Measurements from ENCODE around the gene GLP1R.
A peak's percentile ranks its signal among the peaks of the same experiment; 100 is the strongest.

Gene GLP1R

DNA sequence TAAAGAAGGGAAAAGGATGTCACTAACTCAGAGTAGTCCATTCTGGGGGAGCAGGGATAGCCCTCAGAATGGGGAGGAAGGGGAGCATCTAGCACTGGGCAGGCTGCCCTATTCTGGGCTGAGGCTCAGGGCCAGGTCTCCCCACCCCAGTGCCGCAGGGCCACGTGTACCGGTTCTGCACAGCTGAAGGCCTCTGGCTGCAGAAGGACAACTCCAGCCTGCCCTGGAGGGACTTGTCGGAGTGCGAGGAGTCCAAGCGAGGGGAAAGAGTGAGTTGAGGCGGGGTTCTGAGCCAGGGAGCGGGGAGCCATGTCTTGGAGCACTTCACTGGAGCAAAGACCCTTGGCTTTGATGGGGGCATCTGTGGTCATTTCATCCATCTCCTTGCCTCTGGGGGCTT, 17.0 kb downstream of the GLP1R start:
- DNase-seq, result no peak

DNA sequence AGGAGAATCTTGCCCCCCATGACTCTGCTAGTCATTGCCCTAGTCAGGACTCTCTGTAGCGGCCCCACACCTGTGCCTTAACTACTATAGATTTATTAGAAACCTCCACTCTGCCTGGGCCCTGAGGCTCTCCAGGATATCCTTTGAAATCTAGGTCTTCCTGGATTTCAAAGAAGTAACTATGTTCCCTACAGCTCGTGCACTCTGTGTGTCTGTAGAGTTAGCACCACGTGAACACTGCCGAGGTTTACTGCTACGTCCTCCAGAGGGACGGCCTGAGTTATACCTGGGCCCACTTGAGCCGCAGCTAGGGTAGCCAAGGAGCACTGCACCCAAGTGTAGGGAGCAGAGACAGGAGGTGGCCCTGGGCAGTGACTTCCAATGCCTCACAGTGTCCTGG, 19.8 kb downstream of the GLP1R start:
- no peak for DNase-seq

DNA sequence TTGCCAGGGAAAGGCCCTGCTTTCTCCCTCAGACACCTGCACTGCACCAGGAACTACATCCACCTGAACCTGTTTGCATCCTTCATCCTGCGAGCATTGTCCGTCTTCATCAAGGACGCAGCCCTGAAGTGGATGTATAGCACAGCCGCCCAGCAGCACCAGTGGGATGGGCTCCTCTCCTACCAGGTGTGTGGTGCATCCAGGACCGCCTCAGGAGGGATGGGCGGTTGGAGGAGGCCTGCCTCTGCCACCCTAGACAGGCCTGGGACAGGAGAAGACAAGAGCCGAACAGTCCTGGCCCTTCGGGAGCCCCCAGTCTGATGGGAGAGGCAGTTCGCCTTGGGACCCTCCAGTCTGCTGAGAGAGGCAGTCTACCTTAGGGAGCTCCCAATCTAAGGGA, 24.2 kb downstream of the GLP1R start:
- no peak for DNase-seq

DNA sequence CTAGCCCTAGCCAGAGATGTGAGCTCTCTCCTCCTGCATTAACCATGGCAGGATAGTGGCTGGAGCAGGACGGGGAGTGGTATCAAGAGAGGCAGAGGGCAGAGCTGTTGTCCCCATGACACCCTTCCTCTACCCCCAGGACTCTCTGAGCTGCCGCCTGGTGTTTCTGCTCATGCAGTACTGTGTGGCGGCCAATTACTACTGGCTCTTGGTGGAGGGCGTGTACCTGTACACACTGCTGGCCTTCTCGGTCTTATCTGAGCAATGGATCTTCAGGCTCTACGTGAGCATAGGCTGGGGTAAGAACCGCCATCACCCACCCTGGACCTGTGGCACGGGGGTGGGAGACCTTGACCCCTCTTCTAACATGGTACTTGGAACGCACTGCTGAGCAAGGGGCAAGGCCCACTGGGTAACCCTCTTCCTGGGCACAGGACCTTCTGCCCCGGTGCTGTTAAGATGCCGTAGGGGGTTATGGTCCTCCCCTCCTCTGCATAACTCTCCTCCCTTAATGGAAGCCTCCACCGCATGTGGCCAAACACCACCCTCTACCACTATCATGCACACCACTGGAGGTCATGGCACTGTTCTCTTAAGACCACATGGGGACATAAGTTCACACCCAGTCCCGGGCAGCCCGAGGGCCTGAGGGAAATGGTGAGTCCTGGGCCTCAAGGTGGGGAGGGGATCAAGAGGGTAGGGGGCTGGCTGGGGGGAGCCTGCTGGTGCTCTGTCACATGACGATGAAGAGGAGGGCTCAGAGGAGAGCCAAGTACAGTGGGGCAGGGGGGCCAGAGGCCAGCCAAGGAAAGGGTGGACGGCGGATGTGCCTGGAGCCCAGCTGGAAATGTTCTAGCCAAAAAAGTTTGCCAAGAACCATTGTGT, 25.1 kb downstream of the GLP1R start:
- no peak for DNase-seq

DNA sequence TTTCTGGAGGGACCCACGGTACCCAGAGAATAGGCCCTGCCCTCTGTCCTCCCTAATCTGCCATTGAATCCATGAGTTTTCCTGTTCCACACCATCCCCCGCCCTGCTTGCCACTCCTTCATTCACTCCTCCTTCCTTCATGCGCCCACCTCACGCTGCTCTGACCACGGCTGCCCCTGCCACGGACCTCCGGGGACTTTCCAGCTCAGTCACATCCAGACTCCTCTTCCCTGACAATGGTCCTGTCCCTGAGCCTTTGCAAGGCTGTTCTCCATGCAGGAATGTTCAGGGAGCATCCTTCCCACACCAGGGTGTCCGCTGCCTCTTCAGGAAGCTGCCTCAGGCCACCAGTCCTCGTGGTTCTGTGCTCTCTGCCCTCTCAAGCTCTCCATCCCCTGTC, 25.9 kb downstream of the GLP1R start:
- DNase-seq, result no peak

DNA sequence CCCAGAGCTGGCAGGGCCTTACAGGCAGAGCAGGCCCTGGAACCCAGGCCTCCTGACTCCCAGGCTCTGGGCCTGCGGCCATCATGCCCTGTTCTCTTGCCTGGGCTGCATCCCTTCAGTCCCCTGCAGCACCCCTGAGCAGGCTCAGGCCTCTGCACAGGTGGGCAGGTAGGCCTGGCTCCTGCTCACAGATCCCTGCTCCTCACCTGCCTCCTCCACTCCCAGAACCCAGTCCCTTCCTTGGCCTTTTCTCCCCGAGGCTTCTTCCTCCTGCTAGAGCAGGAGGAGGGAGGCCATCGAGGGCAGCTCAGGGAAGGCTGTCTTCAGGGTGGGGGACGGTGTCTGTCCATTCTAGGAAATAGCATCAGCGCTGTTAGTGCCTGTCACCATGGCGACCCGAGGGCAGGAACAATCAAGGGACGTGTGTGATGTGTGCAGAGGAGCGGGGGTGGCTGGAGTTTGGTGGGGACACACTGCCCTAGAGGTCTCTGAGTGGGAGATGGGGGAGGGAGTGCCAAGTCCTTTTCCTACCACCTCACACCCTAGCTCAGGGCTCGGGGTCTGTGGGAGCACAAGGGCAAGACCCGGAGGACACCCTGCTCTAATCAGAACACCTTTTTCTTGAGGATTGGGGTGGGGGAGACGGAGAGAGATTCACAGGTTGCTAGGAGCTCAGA, 26.6 kb downstream of the GLP1R start:
- DNase-seq, result no peak

DNA sequence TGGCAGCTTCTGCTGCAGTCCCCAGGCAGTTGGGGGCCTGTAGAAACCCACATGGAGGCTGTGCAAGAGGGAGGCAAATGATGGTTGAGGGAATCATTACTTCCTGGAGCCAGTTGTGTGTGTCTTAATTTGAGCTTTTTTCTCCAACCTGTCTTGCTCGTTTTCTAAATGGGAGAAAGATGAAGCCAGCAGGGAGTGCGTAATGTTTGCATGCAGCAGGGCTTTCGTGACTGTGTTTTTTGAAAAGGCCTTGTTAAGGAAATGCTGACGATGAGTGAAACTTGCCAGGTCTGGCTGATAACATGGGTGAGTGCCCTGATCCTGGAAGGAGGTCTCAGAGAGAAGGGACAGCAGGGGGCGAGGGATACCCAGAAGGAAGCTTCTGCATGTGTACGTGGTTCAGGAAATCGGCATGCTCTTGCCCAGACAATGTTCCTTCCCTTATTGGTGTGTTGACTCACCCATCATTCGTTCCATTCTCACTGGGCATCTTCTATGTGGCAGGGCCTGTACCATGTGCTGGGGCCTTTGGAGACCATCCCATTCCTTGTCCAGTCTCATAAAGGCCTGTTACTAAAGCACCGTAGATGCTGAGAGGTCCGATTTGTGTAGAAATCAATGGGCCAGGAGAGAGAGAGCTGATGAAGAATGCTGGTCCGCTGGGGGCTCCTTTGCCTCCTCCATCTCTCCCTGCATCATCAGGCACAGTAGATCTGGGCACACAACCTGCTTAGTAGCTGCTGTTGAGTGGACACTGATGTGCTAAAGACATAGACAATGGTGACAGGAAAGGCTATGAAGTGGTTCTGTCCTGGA, 27.4 kb downstream of the GLP1R start:
- DNase-seq, result no peak

DNA sequence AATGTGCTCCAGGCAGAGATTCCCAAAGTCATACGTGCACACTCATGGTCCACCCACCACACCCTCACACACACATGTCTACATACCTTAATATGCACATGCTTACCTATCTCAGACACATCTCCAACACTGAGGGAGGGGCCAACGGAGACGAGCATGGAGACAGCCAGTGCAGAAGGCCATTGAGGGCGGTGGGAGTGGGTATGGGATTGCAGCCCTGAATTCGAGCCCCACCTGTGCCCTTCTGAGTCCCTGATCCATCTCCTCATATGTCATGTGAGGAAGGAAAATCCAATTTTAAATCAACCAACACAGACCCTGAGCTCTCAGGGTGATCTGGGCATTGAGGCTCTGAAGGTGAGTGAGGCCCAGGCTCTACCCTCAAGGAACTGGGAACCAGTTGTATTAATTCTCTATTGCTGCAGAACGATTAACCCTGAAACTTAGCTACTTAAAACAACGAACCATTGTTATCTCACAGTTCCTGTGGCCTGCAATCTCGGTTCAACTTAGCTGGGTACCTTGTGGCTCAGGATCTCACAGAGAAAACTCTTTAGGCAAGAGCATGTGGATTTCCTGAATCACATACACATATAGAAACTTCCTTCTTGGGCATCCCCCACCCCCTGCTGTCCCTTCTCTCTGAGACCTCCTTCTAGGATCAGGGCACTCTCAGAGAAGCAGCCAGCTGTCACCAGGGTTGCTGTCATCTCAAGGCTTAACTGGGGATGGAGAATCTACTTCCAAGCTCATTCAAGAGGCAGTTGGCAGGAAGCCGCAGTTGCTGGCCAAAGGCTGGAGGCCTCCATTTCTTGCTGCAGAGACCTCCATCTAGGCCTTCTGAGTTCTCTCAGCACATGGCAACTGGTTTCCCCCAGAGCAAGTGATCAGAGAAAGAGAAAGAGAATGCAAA, 28.3 kb downstream of the GLP1R start:
- no peak for DNase-seq

DNA sequence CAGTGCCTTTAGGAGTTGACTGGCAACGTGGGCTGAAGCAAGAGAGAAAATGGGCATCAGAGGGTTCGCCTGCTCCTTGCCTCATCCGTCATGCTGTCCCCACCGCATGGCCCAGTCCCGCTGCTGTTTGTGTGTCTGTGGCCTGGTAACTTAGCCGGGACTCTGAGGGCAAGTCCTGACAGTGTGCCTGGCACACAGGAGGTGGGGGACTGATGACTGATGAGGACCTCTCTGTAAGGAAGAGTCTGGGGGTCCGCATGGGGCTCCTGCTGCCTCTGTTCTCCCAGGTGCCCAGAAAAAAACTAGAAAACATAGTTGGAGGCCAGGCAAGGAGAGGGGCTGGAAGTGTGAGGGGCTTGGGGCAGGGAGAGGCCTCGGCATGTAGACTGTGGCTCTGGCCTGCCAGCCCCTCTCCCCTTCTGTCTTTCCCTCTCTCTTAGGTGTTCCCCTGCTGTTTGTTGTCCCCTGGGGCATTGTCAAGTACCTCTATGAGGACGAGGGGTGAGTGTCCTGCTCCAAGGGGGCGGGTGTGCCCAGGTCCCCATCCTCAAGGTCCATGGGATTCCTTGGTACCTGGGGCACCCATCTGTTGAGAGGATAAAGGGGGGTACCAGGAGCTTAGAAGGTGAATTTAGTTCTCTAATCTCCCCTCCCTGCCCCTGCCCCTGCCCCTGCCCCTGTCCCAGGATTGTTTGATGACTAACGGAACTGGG, 29.5 kb downstream of the GLP1R start:
- DNase-seq, result no peak

DNA sequence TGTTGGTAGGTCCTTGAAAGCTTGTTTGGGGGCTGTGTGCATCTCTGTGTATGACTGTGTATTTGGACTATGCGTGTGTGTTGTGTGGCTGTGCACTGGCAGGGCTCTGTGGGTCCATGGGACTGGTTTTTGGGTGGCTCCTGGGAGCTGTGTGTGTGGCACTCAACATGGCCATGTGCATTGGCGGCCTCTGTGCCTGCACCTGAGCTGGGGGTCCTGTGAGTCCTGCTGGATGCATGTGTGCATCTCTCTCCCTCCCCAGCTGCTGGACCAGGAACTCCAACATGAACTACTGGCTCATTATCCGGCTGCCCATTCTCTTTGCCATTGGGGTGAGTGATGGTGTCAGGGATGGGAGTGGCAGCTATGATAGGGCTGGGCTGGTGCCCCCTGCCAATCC, 30.1 kb downstream of the GLP1R start:
- no peak for DNase-seq

DNA sequence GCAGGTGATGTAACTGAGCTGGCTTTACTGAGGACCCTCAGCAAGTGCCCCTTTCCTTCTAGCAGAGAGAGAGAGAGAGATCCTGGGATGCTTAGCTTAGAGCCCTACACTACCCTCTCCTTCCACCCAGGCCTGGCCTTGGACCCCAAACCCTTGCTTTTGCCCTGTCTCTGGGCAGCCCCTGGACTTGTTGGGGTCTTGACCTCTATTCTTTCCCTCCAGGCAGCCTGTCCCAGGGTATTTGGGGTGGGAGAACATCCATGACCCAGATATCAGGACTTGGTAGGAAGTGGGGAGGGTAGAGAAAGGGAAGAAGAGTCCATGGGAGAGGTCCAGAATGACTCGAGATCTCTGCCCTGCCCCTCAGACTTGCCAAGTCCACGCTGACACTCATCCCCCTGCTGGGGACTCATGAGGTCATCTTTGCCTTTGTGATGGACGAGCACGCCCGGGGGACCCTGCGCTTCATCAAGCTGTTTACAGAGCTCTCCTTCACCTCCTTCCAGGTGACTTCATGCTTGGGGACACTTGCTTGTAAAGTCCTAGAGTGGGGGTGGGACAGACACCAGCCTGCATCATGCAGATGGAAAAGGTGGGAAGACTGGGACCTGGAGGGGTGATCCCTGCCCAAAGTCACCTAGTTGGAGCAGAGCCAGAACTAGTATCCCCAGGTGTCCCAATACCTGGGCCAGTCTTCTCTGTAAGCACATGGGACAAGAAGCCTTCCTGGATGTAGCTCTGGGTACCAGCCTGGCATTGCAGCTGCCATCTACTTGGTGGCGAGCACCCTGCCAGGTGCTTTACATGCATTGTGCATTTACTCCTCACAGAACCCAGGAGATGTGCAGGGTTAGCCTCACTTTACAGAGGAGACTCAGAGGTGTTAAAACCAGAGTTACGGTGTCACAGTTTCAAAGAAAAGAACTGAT, 30.9 kb downstream of the GLP1R start:
- DNase-seq, result no peak

DNA sequence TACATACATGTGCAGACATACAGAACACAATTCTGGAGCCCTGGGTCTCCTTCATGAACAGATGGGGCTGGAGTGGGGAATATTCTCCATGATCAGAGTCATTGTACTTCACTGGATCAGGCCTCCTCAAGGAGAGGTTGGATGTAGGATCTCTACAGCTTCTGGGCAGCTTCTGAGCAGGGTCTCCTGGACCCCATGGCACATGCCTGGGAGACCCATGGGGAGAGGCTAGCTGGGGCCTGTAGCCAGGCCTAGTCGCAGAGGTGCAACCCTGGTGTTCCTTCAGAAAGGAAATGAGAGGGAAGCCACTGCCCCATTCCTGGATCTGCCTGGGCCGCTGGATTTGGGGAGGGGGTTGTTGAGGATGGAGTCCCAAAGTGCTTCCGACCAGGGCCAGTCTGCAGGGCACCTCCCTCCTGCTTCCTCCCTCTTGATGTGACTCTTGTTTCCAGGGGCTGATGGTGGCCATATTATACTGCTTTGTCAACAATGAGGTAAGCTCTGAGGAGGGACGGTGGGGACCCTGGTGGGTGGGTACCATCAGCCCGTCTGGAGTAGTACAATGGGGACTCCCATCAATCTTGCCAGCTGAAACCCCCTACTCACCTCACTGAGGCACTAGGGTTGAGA, 31.8 kb downstream of the GLP1R start:
- no peak for DNase-seq

DNA sequence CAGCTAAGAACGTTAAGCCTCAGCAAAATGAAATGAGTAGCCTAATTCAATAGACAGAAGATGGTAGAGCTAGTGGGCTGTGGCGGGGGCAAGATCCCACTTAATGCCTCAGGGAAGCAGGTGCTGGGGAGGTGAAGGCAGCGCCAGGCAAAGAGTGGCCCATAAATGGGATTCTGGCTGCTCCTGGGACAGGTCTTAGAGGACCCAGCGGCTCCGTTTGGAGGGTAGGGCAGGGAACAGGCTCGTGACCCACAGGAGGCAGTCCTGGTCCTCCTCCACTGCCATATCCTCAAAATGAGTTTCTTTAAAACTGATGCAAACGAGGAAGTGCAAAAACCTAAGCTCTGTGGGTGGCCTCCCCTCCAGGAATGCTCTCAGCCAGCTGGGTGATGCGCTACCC, 33.7 kb downstream of the GLP1R start:
- no peak for DNase-seq

DNA sequence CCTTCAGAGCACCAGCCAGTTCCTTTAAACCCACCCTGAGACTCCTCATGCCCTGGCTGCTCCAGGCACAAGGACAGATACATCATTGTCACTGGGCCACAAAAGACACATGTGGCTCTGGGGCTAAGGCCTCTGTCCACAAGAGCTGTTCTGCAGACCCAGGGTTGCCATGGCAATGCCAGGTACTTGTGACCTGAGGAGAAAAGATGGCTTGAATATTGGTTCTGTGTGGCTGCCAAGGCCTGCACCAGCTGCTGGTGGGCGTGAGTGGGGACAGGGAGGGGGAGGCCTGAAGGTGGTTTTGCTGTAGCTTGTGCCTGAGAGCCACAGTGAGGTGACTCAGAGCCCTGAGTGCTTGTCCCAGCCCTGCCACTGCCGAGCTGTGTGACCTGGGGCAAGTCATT, 34.7 kb downstream of the GLP1R start:
- no peak for DNase-seq

DNA sequence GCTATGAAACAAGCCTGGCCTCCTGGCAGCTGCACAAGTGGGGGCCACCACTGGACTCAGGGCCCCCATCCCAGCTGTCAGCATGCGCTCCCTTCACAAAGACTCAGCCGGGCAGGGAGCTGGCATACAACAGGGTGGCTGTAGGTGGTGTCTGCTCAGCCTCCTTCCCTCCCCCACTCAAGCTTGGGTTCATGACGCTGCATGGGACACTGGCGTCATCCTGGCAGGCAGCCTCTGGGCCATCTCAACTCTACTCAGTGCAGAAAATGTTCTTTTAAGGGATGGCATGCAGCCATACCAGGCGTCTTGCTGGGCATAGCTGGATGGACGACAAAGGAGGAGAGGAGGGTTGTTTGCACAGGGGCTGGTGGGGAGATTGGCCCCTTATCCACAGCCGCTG, 35.9 kb downstream of the GLP1R start:
- DNase-seq, result peak; percentile 4

DNA sequence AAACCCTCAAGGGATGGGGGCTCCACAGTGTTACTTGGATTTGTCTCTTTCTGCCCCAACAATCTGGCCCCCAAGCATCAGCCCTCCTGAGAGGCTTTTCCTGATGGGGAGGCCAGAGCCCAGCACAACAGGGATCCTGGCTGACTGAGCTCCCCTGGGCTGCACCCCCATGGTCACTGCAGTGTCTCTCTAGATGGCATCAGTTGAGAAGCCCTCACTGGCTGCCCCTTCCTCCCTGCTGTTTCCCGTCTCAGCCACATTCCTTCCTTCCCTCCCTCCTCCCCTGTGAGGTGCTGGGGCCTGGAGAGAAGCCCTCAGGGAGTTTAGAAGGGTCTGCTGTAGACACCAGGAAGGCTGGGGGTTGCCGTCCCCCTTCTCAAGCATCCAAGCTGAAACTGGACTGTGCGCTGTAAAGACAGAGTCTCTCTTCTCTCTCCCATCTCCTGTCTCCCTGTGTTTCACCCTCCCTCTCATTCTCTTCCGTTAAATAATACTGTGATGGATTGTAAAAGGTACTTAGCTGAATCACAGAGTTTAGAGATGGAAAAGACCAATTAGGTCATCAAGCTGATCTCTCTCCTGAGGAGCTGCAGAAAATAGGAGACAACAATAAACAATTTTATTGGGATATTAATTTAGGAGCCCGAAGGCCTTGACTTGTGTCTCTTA, 36.7 kb downstream of the GLP1R start:
- DNase-seq, result no peak

DNA sequence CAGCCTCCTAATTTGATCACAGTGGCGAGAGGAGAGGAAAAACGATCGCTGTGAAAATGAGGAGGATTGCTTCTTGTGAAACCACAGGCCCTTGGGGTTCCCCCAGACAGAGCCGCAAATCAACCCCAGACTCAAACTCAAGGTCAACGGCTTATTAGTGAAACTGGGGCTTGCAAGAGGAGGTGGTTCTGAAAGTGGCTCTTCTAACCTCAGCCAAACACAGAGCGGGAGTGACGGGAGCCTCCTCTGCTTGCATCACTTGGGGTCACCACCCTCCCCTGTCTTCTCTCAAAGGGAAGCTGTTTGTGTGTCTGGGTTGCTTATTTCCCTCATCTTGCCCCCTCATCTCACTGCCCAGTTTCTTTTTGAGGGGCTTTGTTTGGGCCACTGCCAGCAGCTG, 37.7 kb downstream of the GLP1R start:
- no peak for DNase-seq

DNA sequence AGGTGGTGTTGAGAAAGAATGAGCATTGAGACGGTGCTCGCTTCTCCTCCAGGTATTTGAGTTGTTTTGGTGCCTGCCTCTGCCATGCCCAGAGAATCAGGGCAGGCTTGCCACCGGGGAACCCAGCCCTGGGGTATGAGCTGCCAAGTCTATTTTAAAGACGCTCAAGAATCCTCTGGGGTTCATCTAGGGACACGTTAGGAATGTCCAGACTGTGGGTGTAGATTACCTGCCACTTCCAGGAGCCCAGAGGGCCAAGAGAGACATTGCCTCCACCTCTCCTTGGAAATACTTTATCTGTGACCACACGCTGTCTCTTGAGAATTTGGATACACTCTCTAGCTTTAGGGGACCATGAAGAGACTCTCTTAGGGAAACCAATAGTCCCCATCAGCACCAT, 38.1 kb downstream of the GLP1R start:
- DNase-seq, result no peak

DNA sequence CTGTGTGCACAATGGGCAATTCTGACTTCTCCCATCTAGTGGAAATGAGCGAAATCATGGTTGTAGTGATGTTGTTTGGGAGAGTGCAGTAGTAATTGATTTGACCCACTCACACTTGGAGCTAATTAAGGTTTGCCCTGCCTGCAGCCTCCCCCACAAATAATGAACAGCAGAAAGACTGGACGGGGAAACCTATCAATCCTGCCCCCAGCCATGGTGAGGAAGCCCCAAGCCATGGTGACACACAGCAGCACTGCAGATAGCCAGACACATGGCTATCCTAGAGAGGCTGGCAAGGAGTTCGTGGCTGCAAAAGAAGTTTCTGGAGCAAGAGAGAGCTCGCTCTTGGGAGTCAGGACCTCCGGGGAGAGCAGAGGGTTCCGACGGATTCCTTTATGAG, 38.6 kb downstream of the GLP1R start:
- no peak for DNase-seq

DNA sequence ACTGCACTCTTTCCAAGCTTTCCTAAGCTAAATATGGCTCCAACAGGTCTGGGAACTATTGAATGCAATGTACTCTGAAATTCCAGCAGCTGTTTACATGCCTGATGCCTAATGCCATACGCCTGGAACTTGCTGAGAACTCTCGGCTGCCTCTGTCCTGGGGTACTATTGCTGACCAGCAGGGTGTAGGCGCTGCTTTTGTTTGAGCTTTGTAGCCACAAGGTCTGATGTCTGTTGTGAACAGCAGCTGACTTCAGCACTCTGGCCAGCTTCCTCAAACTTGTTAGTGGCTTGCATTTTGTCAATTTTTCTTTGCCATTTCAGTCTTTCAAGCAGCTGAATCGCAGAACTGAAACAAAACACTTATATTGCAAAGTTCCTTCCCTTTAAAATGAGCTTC, 39.8 kb downstream of the GLP1R start:
- peak; percentile 12 for DNase-seq

All from midbrain (tissue), 1 donor.